Effector memory CD8-positive, alpha-beta T cell (primary cell): Measurements from ENCODE around the gene LYSMD4.

Experiments used
- ATAC-seq: fragments of 150-1000 bp; cut with Tn5 transposase; replicated peaks from 2 replicates; pipeline ENCODE4 v1.10.0; 2021; ENCODE audit warnings: mild to moderate bottlenecking, moderate library complexity
- DNase-seq, 3 experiments: peaks; one replicate each; pipeline ENCODE4 v3.0.0; 2021
- H3K27ac Mint-ChIP-seq, 2 donors: one replicate each; pipeline ENCODE4 v1.8.0; 2022; ENCODE audit warnings: mild to moderate bottlenecking in 2 of 2, mixed read lengths in 2 of 2, moderate library complexity in 2 of 2
- H3K27me3 Mint-ChIP-seq, 2 donors: one replicate each; pipeline ENCODE4 v1.8.0; 2022; ENCODE audit warnings: mixed read lengths in 2 of 2
- H3K36me3 Mint-ChIP-seq: one replicate; pipeline ENCODE4 v1.8.0; 2022; ENCODE audit warnings: mild to moderate bottlenecking, moderate library complexity, mixed read lengths; ENCODE audit not compliant: insufficient read depth
- H3K4me1 Mint-ChIP-seq, 2 donors: one replicate each; pipeline ENCODE4 v1.8.0; 2022; ENCODE audit warnings: low read depth in 2 of 2, mixed read lengths in 2 of 2
- H3K4me3 Mint-ChIP-seq, 2 donors: one replicate each; pipeline ENCODE4 v1.8.0; 2022; ENCODE audit warnings: mild to moderate bottlenecking in 2 of 2, mixed read lengths in 2 of 2, moderate library complexity in 2 of 2
- H3K9me3 Mint-ChIP-seq, 2 donors: one replicate each; pipeline ENCODE4 v1.8.0; 2022; ENCODE audit warnings: mixed read lengths in 2 of 2

LYSMD4 gene

DNA sequence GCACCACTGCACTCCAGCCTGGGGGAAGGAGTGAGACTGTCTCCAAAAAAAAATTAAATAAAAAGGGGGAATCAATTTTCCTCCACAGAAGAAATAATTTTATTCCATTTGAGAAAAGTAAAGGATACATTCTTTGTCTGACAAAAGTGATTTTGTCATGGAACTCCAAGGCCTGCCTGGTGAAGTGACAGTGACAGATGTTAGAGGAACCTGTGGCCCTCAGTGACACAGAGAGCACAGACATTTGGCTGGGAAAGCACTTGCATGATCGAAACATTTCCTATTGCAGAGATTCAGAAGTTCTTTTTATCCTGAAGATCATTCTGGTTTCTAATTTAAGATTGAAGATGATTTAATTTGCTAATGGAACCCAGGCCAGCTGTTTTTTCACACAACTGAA lies 5.9 kb downstream of the LYSMD4 start:
- DNase-seq, result no peak
- H3K9me3 Mint-ChIP-seq, result no peaks in the 10 kb centered on the region
- H3K27me3 Mint-ChIP-seq, result no peaks in the 10 kb centered on the region
- peaks cover 7 to 11% of the 10 kb centered on the region in 2 donors for H3K4me1 Mint-ChIP-seq
- H3K4me3 Mint-ChIP-seq, result no peak overlapping the region
- no peak overlapping the region for H3K27ac Mint-ChIP-seq
- no peak for ATAC-seq
- peaks cover 4% of the 10 kb centered on the region for H3K36me3 Mint-ChIP-seq

DNA sequence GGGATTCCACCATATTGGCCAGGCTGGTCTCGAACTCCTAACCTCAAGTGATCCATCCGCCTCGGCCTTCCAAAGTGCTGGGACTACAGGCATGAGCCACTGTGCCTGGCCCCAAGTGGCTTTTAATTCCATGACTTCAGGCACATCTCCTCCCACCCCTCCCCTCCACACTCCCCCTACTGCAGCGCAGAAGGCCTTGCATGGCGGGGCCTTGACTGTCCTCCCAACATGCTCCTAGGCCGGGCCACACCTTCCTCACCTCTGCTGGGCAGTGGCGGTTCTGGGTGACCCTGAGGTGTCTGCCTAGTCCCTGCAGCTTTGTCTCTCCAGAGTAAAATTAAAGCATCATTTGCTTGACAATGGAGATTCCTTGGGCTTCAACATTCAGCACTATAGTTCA lies 6.9 kb downstream of the LYSMD4 start:
- Mint-ChIP-seq H3K4me1 (peaks cover 8 to 13% of the 10 kb centered on the region in 2 donors), H3K27me3 (no peaks in the 10 kb centered on the region), H3K4me3 (no peak overlapping the region), H3K36me3 (peaks cover 4% of the 10 kb centered on the region), H3K27ac (no peak overlapping the region), H3K9me3 (no peaks in the 10 kb centered on the region)
- no peak for ATAC-seq
- no peak for DNase-seq

DNA sequence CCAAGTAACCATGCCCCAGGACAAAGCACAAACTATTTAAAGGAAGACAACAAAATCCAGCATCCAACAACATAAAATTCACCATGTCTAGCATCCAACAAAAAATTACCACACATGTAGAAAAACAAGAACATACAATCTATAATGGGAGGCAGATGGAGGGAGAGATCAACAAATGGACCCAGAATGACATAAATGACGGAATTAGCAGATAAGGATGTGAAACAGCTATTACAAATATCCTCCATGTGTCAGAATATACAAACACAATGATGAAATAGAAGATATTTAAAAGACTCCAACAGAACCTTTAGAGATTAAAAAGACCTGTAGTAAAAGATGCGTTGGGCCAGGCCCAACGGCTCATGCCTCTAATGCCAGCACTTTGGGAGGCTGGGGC lies 10.8 kb downstream of the LYSMD4 start:
- no peak for ATAC-seq
- peaks cover 15 to 16% of the 10 kb centered on the region in 2 donors for H3K4me1 Mint-ChIP-seq
- no peaks in the 10 kb centered on the region for H3K36me3 Mint-ChIP-seq
- H3K27ac Mint-ChIP-seq, result no peak overlapping the region
- no peaks in the 10 kb centered on the region for H3K9me3 Mint-ChIP-seq
- H3K4me3 Mint-ChIP-seq, result no peak overlapping the region
- H3K27me3 Mint-ChIP-seq, result no peaks in the 10 kb centered on the region
- DNase-seq, result no peak

DNA sequence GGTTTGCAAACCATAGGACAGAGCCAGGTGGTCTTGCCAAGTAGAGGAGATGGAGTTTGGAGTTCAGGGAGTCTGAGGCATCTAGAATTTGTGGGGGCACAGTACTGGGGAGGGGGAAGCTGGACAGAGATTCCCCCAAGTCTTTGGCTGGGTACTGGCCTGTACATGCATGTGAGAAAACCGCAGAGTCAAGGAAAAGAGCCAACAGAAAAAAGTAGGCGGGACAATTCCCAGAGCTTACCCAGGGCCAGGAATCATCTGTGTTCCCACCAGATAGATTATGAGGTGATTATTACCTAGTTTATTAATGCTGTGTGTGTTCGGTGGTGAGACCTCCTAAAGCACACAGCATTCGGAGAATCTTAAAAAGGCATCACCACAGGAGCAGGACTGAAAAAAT lies 11.3 kb downstream of the LYSMD4 start:
- no peak overlapping the region for H3K4me3 Mint-ChIP-seq
- H3K27me3 Mint-ChIP-seq, result no peaks in the 10 kb centered on the region
- no peaks in the 10 kb centered on the region for H3K36me3 Mint-ChIP-seq
- ATAC-seq (no peak), DNase-seq (no peak)
- H3K9me3 Mint-ChIP-seq, result no peaks in the 10 kb centered on the region
- H3K4me1 Mint-ChIP-seq, result peaks cover 15 to 16% of the 10 kb centered on the region in 2 donors
- no peak overlapping the region for H3K27ac Mint-ChIP-seq

DNA sequence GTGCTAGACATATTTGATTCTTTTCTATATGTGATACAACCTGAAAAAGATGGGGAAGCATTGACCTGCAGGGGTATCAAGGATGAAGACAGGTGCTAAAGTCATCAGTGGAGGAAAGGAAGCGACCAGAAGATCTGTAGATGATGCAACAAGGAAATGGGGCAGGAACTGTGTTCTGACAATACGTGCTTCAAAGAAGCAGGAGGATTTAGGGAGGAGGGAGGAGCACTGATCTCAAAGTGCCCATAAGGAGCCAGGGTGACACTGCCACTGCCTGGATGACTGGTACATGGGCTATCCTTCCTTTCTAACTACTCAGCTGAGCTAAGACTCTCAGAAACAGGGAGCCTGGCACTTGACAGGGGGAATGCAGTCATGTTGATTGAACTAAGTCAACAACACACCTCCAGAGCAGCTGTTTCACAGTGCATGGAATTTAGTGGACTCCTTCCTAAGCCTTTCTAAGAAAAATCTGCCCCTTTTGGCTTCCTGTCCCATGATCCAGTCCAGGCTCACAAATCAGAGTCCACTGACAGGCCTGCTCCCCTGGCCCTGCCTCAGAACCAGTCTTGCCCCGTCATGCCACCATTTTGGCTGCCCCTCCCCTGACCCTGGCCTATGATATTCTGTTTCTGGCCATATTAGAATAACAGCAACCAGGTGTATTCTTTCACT lies 12.0 kb downstream of the LYSMD4 start:
- Mint-ChIP-seq H3K4me3 (peak overlapping the region; percentile 32 to 54), H3K27ac (peak overlapping the region in 1 of 2 donors; percentile 22), H3K27me3 (no peaks in the 10 kb centered on the region), H3K9me3 (no peaks in the 10 kb centered on the region), H3K36me3 (no peaks in the 10 kb centered on the region), H3K4me1 (peaks cover 15 to 16% of the 10 kb centered on the region in 2 donors)
- DNase-seq, result no peak
- ATAC-seq, result no peak

DNA sequence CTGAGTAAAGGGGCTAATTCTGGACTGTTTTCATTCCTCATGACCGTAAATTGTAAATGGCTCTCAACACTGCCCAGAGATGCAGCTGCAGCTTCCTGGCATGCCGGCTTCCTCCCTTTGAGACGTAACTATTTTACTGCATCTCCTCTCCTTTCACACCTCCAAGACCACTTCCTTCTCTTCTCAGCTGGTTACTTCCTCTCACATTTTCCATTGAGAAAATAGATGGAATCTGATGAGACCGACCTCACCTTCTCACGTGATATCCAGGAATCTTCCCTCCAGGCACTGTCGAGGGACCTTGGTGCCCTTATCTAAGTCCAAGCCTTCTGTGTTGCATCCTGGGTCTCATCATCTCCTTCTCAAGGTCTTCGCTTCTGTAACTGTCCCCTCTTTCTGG lies 12.7 kb downstream of the LYSMD4 start:
- DNase-seq (no peak), ATAC-seq (peak; percentile 44)
- Mint-ChIP-seq H3K36me3 (no peaks in the 10 kb centered on the region), H3K4me1 (peaks cover 15 to 17% of the 10 kb centered on the region in 2 donors), H3K9me3 (no peaks in the 10 kb centered on the region), H3K27ac (peak overlapping the region; percentile 12 to 22), H3K27me3 (no peaks in the 10 kb centered on the region), H3K4me3 (peak overlapping the region; percentile 32 to 54)

DNA sequence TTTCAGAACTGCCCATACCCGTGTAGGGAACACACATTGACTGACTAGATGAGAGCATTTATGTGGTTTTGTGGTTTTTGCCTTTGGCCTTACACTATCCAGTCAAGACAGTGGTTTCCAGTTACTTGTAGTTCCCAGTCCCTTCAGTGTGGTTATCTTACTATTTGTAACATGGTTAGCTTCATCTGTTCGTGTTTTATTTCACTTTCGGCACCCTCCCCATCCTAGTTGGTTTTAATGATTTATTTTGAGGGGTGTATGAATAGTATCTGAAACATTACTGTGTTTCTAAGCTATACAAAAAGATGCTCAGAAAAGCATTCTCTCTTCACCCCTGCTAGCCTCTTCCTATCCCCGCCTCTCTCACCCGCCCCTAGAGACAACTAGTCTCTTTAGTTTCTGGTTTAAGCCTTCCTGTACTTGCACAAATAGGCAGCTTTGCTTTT lies 14.1 kb downstream of the LYSMD4 start:
- Mint-ChIP-seq H3K27me3 (no peaks in the 10 kb centered on the region), H3K4me1 (peaks cover 15 to 17% of the 10 kb centered on the region in 2 donors), H3K9me3 (no peaks in the 10 kb centered on the region), H3K4me3 (no peak overlapping the region), H3K36me3 (no peaks in the 10 kb centered on the region), H3K27ac (no peak overlapping the region)
- ATAC-seq (no peak), DNase-seq (no peak)

DNA sequence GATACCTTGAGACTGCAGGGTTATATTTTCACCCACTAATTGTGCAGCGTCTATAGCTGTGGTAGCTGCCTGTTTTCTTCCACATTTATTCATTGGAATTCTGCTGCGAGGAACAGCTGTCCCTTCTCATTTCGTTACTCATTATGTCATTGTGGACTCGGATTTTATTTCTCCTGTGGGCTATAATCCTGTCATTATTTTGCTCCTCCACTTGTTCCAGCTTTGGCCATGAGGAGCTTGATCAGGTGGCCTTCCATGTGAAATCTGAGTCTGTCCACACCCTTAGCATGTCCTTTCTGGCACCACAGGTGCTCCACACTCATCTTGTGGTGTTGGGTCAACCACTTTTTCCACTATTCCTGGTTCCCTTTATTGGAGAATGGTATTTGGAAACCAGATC lies 14.8 kb downstream of the LYSMD4 start:
- Mint-ChIP-seq H3K4me3 (no peak overlapping the region), H3K4me1 (peaks cover 15 to 17% of the 10 kb centered on the region in 2 donors), H3K9me3 (no peaks in the 10 kb centered on the region), H3K36me3 (no peaks in the 10 kb centered on the region), H3K27ac (no peak overlapping the region), H3K27me3 (no peaks in the 10 kb centered on the region)
- DNase-seq (no peak), ATAC-seq (no peak)

DNA sequence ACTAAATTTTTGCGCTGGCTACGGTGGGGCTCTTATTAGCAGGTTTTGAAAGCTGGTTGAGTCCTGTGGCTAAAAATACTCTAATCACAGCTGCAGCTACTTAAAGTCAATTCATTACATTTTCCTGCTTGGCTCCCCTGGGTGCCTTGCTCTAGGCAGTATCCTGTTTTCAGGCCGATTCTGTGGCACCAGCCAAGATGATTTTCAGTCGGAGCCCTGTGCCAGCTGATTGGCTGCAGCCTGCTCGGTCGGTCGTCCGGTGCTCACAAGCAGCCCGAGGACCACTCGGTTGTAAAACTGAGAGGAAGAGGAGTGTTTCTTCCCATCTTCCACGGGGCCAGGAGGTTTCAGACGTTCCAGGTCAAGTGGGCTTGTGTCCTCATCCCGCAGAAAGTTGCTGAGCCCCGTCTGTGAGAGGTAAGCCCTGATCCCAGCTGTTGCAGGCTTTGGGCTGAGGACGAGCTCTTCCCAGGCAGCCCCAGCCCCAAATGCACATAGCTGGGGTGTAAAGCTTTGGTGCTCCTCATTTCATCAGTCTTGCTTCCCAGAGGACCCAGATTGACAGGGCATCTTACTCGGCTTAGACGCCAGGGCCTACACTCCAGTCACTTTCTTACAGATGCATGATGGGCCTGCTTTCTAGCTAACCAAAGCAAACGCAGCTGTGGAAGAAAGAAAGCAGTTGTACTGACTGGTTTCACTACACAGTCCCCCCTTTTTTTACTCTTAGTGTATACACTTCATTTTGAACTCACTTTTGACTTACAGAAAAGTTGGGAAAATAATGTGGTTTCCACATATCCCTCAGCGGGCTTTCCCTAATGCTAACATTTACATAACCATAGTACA lies 15.9 kb downstream of the LYSMD4 start:
- no peak for ATAC-seq
- H3K36me3 Mint-ChIP-seq, result no peaks in the 10 kb centered on the region
- H3K27me3 Mint-ChIP-seq, result no peaks in the 10 kb centered on the region
- H3K9me3 Mint-ChIP-seq, result no peaks in the 10 kb centered on the region
- H3K27ac Mint-ChIP-seq, result peak overlapping the region in 1 of 2 donors; percentile 45
- no peak for DNase-seq
- peaks cover 17 to 20% of the 10 kb centered on the region in 2 donors for H3K4me1 Mint-ChIP-seq
- no peak overlapping the region for H3K4me3 Mint-ChIP-seq

DNA sequence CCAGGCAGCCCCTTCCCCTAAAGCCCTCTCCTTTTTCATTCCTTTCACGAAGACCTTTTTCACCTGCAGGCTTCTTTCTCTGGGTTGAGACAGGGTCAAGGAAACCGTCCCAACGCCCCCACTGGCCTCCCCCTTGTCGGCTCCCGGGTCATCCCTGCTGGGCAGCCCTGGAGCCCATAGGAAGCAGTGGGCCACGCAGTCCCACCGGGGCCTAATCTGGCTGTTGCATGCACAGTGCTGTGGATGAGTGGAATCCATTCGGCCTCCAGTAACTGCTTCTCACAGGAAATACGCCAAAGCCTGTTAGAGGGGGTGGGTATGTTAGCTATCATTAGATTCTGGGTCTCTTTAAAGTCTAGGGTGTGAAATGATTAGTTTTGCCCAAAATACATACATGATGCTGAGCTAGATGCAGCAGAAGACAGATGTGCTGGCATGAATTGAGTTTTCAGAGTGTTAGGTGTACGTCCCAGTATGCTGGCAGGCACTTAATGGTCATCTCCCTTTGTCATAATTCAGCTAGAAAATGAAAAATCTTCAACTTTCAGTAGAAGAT lies 16.6 kb downstream of the LYSMD4 start:
- Mint-ChIP-seq H3K36me3 (peaks cover 4% of the 10 kb centered on the region), H3K4me1 (peaks cover 18 to 19% of the 10 kb centered on the region in 2 donors), H3K27me3 (no peaks in the 10 kb centered on the region), H3K9me3 (no peaks in the 10 kb centered on the region), H3K27ac (peak overlapping the region in 1 of 2 donors; percentile 45), H3K4me3 (no peak overlapping the region)
- ATAC-seq (no peak), DNase-seq (no peak)

DNA sequence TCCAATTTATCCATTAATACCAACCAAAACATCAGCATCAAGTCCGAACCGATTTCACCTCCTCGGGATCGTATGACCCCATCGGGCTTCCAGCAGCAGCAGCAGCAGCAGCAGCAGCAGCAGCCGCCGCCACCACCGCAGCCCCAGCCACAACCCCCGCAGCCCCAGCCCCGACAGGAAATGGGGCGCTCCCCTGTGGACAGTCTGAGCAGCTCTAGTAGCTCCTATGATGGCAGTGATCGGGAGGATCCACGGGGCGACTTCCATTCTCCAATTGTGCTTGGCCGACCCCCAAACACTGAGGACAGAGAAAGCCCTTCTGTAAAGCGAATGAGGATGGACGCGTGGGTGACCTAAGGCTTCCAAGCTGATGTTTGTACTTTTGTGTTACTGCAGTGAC lies 20.8 kb downstream of the LYSMD4 start:
- DNase-seq, result no peak
- Mint-ChIP-seq H3K4me1 (peaks cover 4 to 7% of the 10 kb centered on the region in 2 donors), H3K36me3 (peaks cover 17% of the 10 kb centered on the region), H3K27me3 (no peaks in the 10 kb centered on the region), H3K27ac (peak overlapping the region; percentile 48 to 57), H3K4me3 (no peak overlapping the region), H3K9me3 (no peaks in the 10 kb centered on the region)
- no peak for ATAC-seq

DNA sequence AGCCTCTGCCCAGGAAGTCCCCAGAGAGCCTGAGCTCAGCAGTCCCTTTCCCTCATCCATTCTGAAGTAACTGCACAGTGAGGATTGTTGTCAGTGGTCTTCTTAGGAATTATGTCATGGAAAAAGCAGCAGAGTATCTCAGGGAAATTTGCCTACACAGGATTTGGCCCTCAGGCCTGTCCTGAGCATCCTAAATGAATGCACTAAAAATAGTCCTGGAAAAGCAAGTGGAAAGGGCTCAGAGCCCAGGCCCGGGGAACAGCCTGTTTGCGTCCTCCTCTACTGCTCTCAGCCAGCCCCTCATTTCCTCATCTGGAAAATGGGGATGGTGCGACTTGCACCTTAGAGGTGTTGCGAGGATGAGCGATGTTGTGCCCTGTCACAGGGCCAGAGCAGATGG lies 21.6 kb downstream of the LYSMD4 start:
- no peak overlapping the region for H3K4me3 Mint-ChIP-seq

DNA sequence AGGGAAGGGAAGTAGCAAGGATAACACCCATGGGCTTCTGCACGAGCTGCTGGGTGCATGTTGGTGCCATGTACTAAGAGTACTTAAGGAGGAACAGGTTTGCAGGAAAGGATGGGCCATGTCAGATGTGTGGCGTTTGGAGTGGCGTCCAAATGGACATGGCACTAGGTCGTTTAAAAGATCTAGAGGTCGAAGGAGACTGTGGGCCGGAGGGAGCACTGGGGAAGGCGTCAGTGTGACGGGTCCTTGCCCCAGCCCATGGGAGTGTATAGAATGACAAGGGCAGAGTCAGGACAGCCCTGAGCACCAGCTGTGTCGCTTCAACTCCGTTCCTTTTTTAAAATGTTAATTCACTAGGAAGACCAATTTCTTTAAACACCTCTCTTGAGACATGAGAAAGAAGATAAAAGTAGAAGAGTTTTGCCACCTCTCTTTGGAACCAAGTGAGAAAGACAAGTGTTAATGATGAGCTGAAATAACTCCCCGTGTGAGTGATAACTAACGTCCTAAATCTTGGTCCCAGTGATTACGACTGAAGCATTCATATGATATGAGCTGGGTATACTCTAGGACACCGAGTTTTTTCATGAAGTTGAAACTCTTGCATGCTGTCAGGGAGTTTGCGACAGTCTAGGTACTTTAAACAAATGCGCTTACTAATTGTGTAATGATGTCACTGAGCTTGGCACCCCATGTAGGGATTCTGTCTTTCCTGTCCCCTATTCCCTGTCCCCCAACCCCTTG lies 23.8 kb downstream of the LYSMD4 start:
- ATAC-seq (no peak), DNase-seq (no peak)
- Mint-ChIP-seq H3K27ac (peak overlapping the region; percentile 1 to 39), H3K4me3 (no peak overlapping the region), H3K4me1 (peaks cover 4 to 11% of the 10 kb centered on the region in 2 donors), H3K9me3 (no peaks in the 10 kb centered on the region), H3K36me3 (peaks cover 17% of the 10 kb centered on the region), H3K27me3 (no peaks in the 10 kb centered on the region)

More for the DNA sequence above, 21.6 kb downstream of the LYSMD4 start:
- H3K4me1 Mint-ChIP-seq, result peaks cover 4 to 12% of the 10 kb centered on the region in 2 donors
- H3K36me3 Mint-ChIP-seq, result peaks cover 17% of the 10 kb centered on the region
- peak overlapping the region in 1 of 2 donors; percentile 57 for H3K27ac Mint-ChIP-seq
- ATAC-seq (no peak), DNase-seq (no peak)
- no peaks in the 10 kb centered on the region for H3K9me3 Mint-ChIP-seq
- H3K27me3 Mint-ChIP-seq, result no peaks in the 10 kb centered on the region
